ENCODE data around the gene MLKL.

DNA sequence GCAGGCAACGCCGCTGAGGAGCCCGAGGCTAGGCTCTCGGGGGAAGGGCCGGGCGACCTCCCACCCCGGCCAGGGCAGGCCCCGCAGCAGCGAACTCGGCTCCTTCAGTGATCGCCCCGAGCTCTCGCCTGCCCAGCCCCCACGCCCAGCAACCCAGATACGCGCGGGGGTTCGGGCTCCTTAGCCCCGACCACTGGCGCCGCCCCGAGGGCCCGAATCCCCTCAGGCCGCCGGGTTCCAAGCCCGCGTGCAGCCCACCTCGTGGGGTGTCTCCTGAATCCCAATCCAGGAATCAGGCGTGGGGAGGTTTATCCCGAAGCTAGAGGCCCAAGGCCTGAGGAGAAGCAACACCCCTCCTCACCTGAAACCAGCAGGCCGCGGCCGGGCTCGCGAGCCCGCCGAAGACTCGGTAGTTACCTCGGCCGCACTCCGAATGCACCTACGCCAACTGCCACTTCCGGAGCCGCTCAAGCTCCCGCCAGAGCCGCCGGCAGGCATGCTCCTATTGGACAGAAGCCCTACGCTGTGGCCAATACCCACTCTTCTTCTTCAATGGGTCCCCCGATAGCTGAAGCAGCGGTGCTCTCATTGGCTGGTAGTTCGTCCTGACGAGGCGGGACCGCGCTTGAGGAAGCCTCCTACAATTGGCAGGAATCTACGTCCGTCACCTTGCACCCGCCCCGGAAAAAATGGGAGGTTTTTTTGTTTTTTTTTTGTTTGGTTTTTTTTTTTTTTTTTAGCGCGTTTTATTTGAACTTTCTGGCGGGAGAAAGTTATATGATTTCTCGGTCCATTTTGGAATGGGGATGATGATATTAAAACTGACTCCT is 34.0 kb downstream of the MLKL start, which contains the start of gene RFWD3:
- TF ChIP-seq POLR2A (IDR thresholded peaks at IDR 0.05; ENCODE audit: extremely low read depth, insufficient read length), result peak; percentile 94
- TF ChIP-seq, protein P1, sequence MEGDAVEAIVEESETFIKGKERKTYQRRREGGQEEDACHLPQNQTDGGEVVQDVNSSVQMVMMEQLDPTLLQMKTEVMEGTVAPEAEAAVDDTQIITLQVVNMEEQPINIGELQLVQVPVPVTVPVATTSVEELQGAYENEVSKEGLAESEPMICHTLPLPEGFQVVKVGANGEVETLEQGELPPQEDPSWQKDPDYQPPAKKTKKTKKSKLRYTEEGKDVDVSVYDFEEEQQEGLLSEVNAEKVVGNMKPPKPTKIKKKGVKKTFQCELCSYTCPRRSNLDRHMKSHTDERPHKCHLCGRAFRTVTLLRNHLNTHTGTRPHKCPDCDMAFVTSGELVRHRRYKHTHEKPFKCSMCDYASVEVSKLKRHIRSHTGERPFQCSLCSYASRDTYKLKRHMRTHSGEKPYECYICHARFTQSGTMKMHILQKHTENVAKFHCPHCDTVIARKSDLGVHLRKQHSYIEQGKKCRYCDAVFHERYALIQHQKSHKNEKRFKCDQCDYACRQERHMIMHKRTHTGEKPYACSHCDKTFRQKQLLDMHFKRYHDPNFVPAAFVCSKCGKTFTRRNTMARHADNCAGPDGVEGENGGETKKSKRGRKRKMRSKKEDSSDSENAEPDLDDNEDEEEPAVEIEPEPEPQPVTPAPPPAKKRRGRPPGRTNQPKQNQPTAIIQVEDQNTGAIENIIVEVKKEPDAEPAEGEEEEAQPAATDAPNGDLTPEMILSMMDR (IDR thresholded peaks at IDR 0.05; ENCODE audit: low read depth, low read length), result no peak
- TF ChIP-seq, protein P2, sequence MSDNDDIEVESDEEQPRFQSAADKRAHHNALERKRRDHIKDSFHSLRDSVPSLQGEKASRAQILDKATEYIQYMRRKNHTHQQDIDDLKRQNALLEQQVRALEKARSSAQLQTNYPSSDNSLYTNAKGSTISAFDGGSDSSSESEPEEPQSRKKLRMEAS (IDR thresholded peaks at IDR 0.05; ENCODE audit: low read depth, low read length), result peak; percentile 41; the same call in 1 of the 2 replicates
- TF ChIP-seq MYC (IDR thresholded peaks at IDR 0.05; ENCODE audit: low read depth, low read length), result peak; percentile 76

Measured in NB4 (cell line).